Keratinocyte (primary cell): ENCODE measurements around the gene MAD2L2.

ENCODE experiments used
- EZH2 ChIP-seq: IDR thresholded peaks from one replicate; pipeline ENCODE4 v1.6.1; 2012; ENCODE audit warnings: inconsistent platforms, mild to moderate bottlenecking, low read length, moderate library complexity
- TF ChIP-seq, protein P1 (sequence below), 3 experiments: IDR thresholded peaks in 1 of 3; conservative IDR thresholded peaks in 1 of 3; optimal IDR thresholded peaks in 1 of 3; 2 replicates in 2 of 3; 3 replicates in 1 of 3; pipeline versions ENCODE3 to v1.5.1; 2011; ENCODE audit warnings: low read length in 3 of 3, mild to moderate bottlenecking in 3 of 3, moderate library complexity in 2 of 3, control low read depth in 1 of 3, inconsistent platforms in 1 of 3; ENCODE audit not compliant: insufficient read depth in 2 of 3; ENCODE audit errors: extremely low read depth in 1 of 3

DNA sequence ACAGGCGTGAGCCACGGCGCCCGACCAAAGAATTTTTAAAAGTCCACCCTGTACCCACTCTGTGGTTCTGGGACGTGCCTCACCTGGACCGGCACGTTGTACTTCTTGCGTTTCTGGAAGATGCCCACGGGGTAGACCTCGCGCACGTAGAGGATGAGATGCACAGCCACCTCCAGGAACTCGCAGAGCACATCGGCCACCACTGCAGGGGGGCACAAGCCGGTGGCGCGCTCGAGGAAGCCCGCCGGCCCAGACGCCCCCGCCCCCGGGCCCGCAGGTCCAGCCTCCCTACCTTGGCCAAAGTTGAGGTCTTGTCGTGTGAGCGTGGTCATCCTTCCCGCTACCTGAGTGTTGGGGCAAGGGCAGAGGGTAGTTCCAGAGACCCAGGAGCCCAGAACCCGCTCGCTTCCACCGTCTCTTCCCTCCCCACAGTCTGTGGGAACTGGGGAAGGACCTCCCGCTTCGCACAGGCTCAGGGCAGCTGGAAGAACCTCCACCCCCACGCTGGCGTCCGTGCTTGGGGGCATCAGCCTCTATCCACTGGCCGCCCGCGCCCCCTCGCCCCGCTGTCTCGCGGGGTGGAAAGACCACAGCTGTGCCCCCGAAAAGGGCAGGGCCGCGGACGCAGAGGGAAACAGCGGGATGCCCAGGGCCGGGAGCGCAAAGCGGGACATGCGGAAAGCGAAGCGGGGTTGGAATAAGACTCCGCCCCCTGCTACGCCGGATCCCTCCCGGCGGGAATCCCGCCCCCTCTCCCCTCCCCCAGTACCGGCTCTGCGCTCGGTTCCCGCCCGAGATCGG lies 478 bp downstream of the MAD2L2 start:
- TF ChIP-seq, protein P1, sequence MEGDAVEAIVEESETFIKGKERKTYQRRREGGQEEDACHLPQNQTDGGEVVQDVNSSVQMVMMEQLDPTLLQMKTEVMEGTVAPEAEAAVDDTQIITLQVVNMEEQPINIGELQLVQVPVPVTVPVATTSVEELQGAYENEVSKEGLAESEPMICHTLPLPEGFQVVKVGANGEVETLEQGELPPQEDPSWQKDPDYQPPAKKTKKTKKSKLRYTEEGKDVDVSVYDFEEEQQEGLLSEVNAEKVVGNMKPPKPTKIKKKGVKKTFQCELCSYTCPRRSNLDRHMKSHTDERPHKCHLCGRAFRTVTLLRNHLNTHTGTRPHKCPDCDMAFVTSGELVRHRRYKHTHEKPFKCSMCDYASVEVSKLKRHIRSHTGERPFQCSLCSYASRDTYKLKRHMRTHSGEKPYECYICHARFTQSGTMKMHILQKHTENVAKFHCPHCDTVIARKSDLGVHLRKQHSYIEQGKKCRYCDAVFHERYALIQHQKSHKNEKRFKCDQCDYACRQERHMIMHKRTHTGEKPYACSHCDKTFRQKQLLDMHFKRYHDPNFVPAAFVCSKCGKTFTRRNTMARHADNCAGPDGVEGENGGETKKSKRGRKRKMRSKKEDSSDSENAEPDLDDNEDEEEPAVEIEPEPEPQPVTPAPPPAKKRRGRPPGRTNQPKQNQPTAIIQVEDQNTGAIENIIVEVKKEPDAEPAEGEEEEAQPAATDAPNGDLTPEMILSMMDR (optimal IDR thresholded peaks at IDR 0.05 in 1 of 3, IDR thresholded peaks at IDR 0.05 in 1 of 3, conservative IDR thresholded peaks at IDR 0.05 in 1 of 3; ENCODE audit: extremely low read depth in 1 of 3, insufficient read depth in 2 of 3, low read length in 3 of 3) = no peak
- TF ChIP-seq EZH2 = no peak
